Upper lobe of right lung (tissue), 1 donor: ENCODE measurements around the gene NCKAP5. TPM values are rescaled to one million over a fixed set of nuclear protein-coding genes. Genes with fewer than 3 reads are reported as not detected.

ENCODE experiments used
- ATAC-seq: fragments of 200-7000 bp; cut with Tn5 transposase; one replicate; pipeline ENCODE4 v1.9.1; 2020; ENCODE audit warnings: mild to moderate bottlenecking, moderate library complexity
- DNase-seq: peaks from one replicate; pipeline ENCODE4 v3.0.0-alpha.2; 2020
- H3K27ac ChIP-seq: fragments of 200-600 bp; one replicate; pipeline ENCODE4 v1.8.0; 2022
- H3K27me3 ChIP-seq: fragments of 200-600 bp; one replicate; pipeline ENCODE4 v1.8.0; 2022; ENCODE audit warnings: mild to moderate bottlenecking
- H3K36me3 ChIP-seq: fragments of 200-600 bp; one replicate; pipeline ENCODE4 v1.8.0; 2022
- H3K4me1 ChIP-seq: fragments of 200-600 bp; one replicate; pipeline ENCODE4 v1.8.0; 2022
- H3K4me3 ChIP-seq: fragments of 200-600 bp; one replicate; pipeline ENCODE4 v1.8.0; 2022; ENCODE audit warnings: mild to moderate bottlenecking
- H3K9me3 ChIP-seq: fragments of 200-600 bp; one replicate; pipeline ENCODE4 v1.8.0; 2022
- CTCF ChIP-seq: fragments of 200-600 bp; IDR thresholded peaks from one replicate; pipeline ENCODE4 v1.8.0; 2022; ENCODE audit warnings: antibody characterized with exemption
- intact Hi-C: fragments of 100-400 bp; cut with DNase I; formaldehyde crosslinking; loops from one replicate; pipeline ENCODE4 v1.11.0; 2022
- total RNA-seq: library from RNA; stranded (reverse); fragmentation: NEBNext Ultra II Directional; extraction: Animal tissue kit (Norgen Biotek cat#: 25700); gene quantifications from one replicate; pipeline ENCODE4 v1.2.1, GENCODE V29; 2021
- donor health status: DM: no; HTN: yes; CAD: no; lungs with severe emphysema.

Gene NCKAP5
- total RNA-seq, 1 donor from 2014 or later = 40.8 TPM

- H3K27ac ChIP-seq = no peak overlapping the region
- no peaks in the 10 kb centered on the region for H3K9me3 ChIP-seq
- DNase-seq (no peak), ATAC-seq (no peak)
- no peaks in the 10 kb centered on the region for H3K4me1 ChIP-seq
- TF ChIP-seq CTCF = no peak
- no peaks in the 10 kb centered on the region for H3K27me3 ChIP-seq
- H3K4me3 ChIP-seq = no peak overlapping the region
- H3K36me3 ChIP-seq = no peaks in the 10 kb centered on the region
- intact Hi-C loops = no loop called here
Measured at GRCh38 chr2:132936791-132937190, 631.5 kb downstream of the NCKAP5 start.

GRCh38 chr2:132936261-132936660, 632.0 kb downstream of the NCKAP5 start:
- H3K4me3 ChIP-seq = no peak overlapping the region
- H3K27ac ChIP-seq = no peak overlapping the region
- no peaks in the 10 kb centered on the region for H3K36me3 ChIP-seq
- H3K27me3 ChIP-seq = no peaks in the 10 kb centered on the region
- no peaks in the 10 kb centered on the region for H3K9me3 ChIP-seq
- no peak for ATAC-seq
- no peak for TF ChIP-seq CTCF
- DNase-seq = no peak
- no peaks in the 10 kb centered on the region for H3K4me1 ChIP-seq
- intact Hi-C loops = no loop called here

- H3K36me3 ChIP-seq = no peaks in the 10 kb centered on the region
- DNase-seq = no peak
- H3K4me3 ChIP-seq = no peak overlapping the region
- no peaks in the 10 kb centered on the region for H3K9me3 ChIP-seq
- intact Hi-C loops = no loop called here
- no peak for ATAC-seq
- no peak for TF ChIP-seq CTCF
- H3K27ac ChIP-seq = no peak overlapping the region
- no peaks in the 10 kb centered on the region for H3K4me1 ChIP-seq
- no peaks in the 10 kb centered on the region for H3K27me3 ChIP-seq
Measured at GRCh38 chr2:132929786-132930185, 638.5 kb downstream of the NCKAP5 start.

GRCh38 chr2:132923787-132924186, 644.5 kb downstream of the NCKAP5 start:
- no peaks in the 10 kb centered on the region for H3K9me3 ChIP-seq
- no peaks in the 10 kb centered on the region for H3K4me1 ChIP-seq
- H3K4me3 ChIP-seq = no peak overlapping the region
- no peak overlapping the region for H3K27ac ChIP-seq
- ATAC-seq (no peak), DNase-seq (no peak)
- no peaks in the 10 kb centered on the region for H3K36me3 ChIP-seq
- intact Hi-C loops = no loop called here
- no peaks in the 10 kb centered on the region for H3K27me3 ChIP-seq
- no peak for TF ChIP-seq CTCF

GRCh38 chr2:132915812-132916549, 652.3 kb downstream of the NCKAP5 start:
- H3K27ac ChIP-seq = no peak overlapping the region
- TF ChIP-seq CTCF = no peak

More at GRCh38 chr2:132915812-132916549, 652.3 kb downstream of the NCKAP5 start:
- no peaks in the 10 kb centered on the region for H3K9me3 ChIP-seq
- no peak for DNase-seq
- no peaks in the 10 kb centered on the region for H3K4me1 ChIP-seq
- no peaks in the 10 kb centered on the region for H3K36me3 ChIP-seq
- H3K4me3 ChIP-seq = no peak overlapping the region
- no peaks in the 10 kb centered on the region for H3K27me3 ChIP-seq
- intact Hi-C loops = no loop called here
- ATAC-seq = no peak
